ENCODE data around the gene RBSN. TPM values are rescaled to one million over a fixed set of nuclear protein-coding genes. Genes with fewer than 3 reads are reported as not detected.

Gene RBSN
- total RNA-seq, 4 donors from 2014 or later: 25.8 to 48.4 (median 30.8) TPM

GRCh38 chr3:15032650-15033049, 66.3 kb downstream of the RBSN start:
- no peak for TF ChIP-seq CTCF (IDR thresholded peaks at IDR 0.05)
- no peak for TF ChIP-seq POLR2A (IDR thresholded peaks at IDR 0.05)
- no peak for TF ChIP-seq POLR2AphosphoS5 (IDR thresholded peaks at IDR 0.05)
- TF ChIP-seq EP300 (IDR thresholded peaks at IDR 0.05): no peak
- Histone ChIP-seq H3K27ac (no peak overlapping the region), H3K4me3 (no peak overlapping the region), H3K36me3 (peaks cover 97% of the 10 kb centered on the region), H3K4me1 (no peaks in the 10 kb centered on the region), H3K27me3 (no peaks in the 10 kb centered on the region), H3K9me3 (no peaks in the 10 kb centered on the region)
- no peak for DNase-seq (ENCODE audit: low spot score in 2 of 2)
- WGBS: 72% methylated on average over 2 of the region's 2 CpGs

- DNase-seq (ENCODE audit: low spot score in 2 of 2): no peak
- no peak for TF ChIP-seq POLR2A (IDR thresholded peaks at IDR 0.05)
- no peak for TF ChIP-seq POLR2AphosphoS5 (IDR thresholded peaks at IDR 0.05)
- TF ChIP-seq EP300 (IDR thresholded peaks at IDR 0.05): no peak
- TF ChIP-seq CTCF (IDR thresholded peaks at IDR 0.05): no peak
- H3K36me3 ChIP-seq: peaks cover 98% of the 10 kb centered on the region
Measured at GRCh38 chr3:15029625-15030024, 69.3 kb downstream of the RBSN start.

GRCh38 chr3:15023719-15024118, 75.2 kb downstream of the RBSN start:
- Histone ChIP-seq H3K27ac (no peak overlapping the region), H3K27me3 (no peaks in the 10 kb centered on the region), H3K36me3 (peaks cover 94% of the 10 kb centered on the region), H3K9me3 (no peaks in the 10 kb centered on the region), H3K4me3 (no peak overlapping the region), H3K4me1 (no peaks in the 10 kb centered on the region)
- DNase-seq (ENCODE audit: low spot score in 2 of 2): no peak
- TF ChIP-seq EP300 (IDR thresholded peaks at IDR 0.05) (no peak), POLR2A (IDR thresholded peaks at IDR 0.05) (no peak), CTCF (IDR thresholded peaks at IDR 0.05) (no peak), POLR2AphosphoS5 (IDR thresholded peaks at IDR 0.05) (no peak)
- WGBS: 99% methylated on average over 2 of the region's 2 CpGs

More at GRCh38 chr3:15029625-15030024, 69.3 kb downstream of the RBSN start:
- H3K27me3 ChIP-seq: no peaks in the 10 kb centered on the region
- H3K4me3 ChIP-seq: no peak overlapping the region
- H3K27ac ChIP-seq: no peak overlapping the region
- no peaks in the 10 kb centered on the region for H3K9me3 ChIP-seq
- no peaks in the 10 kb centered on the region for H3K4me1 ChIP-seq

- H3K4me1 ChIP-seq: no peaks in the 10 kb centered on the region
- no peaks in the 10 kb centered on the region for H3K27me3 ChIP-seq
- WGBS: 75% methylated on average over 5 of the region's 5 CpGs
- no peak for TF ChIP-seq POLR2AphosphoS5 (IDR thresholded peaks at IDR 0.05)
- no peak for TF ChIP-seq CTCF (IDR thresholded peaks at IDR 0.05)
- no peak for TF ChIP-seq POLR2A (IDR thresholded peaks at IDR 0.05)
- no peak for TF ChIP-seq EP300 (IDR thresholded peaks at IDR 0.05)
- DNase-seq (ENCODE audit: low spot score in 2 of 2): no peak
- H3K9me3 ChIP-seq: no peaks in the 10 kb centered on the region
- H3K27ac ChIP-seq: no peak overlapping the region
- no peak overlapping the region for H3K4me3 ChIP-seq
- H3K36me3 ChIP-seq: peaks cover 94% of the 10 kb centered on the region
Measured at GRCh38 chr3:15023249-15023648, 75.7 kb downstream of the RBSN start.

Other genes starting within 250 kb of the RBSN start
- 10 to 100 TPM; 33.3 to 91.6 (median 51.5) TPM for gene NR2C2, start 151.6 kb downstream of the RBSN start, total RNA-seq
- 10 to 100 TPM; 22.3 to 46.8 (median 29.2) TPM for gene MRPS25, start 33.8 kb downstream of the RBSN start, total RNA-seq
- gene CAPN7, start 107.1 kb upstream of the RBSN start, total RNA-seq: 100 to 1,000 TPM in 1 of 4 donors, 10 to 100 TPM in 3; 32.0 to 112 (median 38.2) TPM
- 10 to 100 TPM; 11.2 to 27.0 (median 17.8) TPM for gene SH3BP5, start 233.4 kb upstream of the RBSN start, total RNA-seq

Measured in suprapubic skin (tissue), 4 donors.